ENCODE data around the gene CORO2A.

The CORO2A gene

DNA sequence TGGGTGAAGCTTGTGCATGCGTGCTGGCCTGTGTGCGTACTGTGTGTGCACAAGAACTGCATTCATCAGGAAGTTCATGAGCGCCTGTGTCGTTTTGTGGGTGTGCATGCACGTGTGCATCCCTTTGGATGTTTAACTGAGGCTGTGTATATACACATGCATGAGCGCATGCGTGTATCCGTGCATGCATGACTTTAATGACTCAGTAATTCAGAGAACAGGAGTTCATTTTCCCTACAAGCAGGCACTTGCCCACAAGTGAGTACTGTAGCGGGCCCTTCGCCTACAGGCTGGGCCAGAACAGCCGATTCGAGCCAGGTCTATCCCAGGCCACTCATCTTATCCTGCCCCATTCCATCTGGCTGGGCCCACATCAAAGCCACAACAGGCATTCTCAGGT is 29.8 kb downstream of the CORO2A start:
- DNase-seq: no peak

- no peak for DNase-seq
These were observed 30.6 kb downstream of the CORO2A start for GRCh38 chr9:98161851-98162250.

- no peak for DNase-seq
These were observed 32.6 kb downstream of the CORO2A start for GRCh38 chr9:98159790-98160189.

DNA sequence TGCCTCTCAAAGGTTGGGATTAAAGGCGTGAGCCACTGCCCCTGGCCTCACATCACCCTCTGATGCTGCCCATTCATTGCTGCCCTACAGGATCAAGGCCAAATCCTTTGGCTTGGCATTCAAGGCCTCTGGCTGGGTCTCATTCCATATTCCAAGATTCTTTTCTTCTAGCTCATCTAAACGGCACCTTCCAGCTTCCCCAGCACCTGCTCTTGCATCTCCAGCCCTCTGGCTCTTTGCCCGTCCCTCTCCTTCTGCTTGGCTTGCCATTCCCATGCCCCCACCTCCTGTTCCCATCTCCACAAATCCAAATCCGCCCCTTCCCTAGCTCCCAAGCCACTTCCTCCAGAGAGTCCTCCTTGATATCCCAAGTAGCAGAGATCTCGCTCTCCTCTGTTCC is 33.1 kb downstream of the CORO2A start:
- DNase-seq: no peak

DNA sequence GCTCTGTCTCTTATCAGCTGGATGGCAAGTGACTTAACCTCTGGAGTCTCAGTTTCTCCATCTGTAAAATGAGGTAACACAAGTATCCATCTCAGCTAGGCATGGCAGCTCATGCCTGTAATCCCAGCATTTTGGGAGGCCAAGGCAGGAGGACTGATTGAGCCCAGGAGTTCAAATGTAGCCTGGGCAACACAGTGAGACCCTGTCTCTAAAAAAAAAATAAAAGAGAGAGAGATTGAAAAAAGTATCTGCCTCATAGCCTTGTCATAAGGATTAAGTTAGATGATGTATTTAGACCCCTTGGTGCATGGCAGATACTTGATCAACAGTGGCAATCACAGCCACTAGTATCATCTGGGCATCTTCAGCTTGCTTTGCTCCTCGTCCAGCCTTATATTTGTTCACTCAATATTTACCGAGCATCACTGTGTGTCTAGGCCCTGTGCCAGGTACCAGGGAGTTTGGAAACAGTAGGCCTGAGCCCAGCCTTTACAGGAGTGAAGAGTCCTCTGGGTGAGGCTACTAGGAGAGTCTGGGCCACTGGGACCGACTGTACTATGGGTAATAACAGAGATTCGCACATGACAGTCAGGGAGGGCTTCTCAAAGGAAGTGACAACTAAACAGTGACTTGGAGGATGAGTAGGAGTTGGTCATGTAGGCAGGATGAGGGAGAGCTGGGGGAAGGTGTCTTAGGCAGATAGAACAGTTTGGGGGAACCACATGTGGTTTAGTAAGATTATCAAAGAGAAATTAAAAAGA is 34.2 kb downstream of the CORO2A start:
- DNase-seq: peak; percentile 10

- no peak for DNase-seq
These were observed 35.1 kb downstream of the CORO2A start for GRCh38 chr9:98157372-98157771.

DNA sequence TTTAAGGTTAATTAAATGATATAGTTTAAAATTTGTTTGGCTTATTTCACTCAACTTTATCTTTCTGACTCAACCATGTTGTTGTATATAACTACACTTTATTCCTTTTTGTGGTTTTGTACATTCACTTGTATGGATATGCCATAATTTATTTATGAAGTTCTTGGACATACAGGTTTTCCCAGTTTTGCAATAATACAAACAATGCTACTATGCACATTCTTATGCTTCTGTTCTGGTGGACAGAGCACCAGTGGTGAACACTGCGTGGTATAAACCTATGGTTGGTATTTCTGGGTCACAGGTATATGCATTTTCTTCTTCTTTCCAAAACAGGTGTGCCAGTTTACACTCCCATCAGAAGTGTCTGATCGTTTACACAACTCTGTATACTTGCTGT is 37.8 kb downstream of the CORO2A start:
- DNase-seq: no peak

DNA sequence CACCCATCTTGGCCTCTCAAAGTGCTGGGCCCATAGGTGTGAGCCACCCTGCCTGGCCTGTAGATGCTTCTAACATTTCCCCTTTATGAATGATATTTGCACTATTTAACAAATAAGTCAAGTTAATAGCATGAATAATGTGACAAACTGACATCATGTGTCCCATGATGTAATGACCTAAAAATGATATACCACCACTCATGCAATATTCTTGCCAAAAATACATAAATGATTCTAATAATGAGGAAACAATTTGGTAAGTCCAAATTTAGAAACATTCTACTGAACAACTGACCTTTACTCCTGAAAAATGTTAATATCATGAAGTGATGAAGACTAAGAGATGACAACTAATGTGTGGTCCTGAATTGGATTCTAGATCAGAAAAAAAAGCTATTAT is 39.9 kb downstream of the CORO2A start:
- peak; percentile 62 for DNase-seq

- peak; percentile 61 for DNase-seq
These were observed 41.7 kb downstream of the CORO2A start for GRCh38 chr9:98150721-98151120.

DNA sequence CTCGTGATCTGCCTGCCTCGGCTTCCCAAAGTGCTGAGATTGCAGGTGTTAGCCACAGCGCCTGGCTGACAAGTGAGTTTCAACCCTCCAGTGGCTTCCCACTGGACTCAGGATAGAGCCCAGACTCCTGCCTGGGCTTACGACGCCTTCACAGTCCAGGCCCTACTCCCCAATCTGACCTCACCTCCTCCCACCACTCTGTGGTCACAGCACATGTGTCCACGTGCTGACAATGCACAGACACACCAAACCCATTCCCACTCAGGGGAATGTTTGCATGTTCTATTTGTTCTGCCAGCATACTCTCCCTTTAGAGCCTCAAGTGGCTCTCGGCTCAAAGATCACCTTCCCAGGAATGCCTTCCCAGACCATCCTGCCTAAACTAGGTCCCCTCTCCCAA is 42.3 kb downstream of the CORO2A start:
- DNase-seq: peak; percentile 42

DNA sequence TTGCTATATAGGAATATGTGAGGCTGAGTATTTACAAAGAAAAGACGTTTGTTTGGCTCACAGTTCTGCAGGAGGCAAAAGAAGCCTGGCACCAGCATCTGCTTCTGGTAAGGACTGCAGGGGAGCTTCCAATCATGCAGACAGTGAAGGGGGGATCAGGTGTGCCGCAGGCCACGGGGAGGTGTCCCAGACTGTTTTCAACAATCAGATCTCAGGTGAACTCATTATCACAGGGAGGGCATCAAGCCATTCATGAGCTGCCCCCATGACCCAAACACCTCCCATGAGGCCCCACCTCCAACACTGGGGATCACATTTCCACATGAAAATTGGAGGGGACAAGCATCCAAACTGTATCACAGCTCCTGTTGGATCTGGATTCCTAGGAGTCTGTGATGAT is 43.0 kb downstream of the CORO2A start:
- DNase-seq: no peak

- no peak for DNase-seq
These were observed 44.0 kb downstream of the CORO2A start for GRCh38 chr9:98148486-98148885.

GRCh38 chr9:98147582-98147981 is 44.9 kb downstream of the CORO2A start:
- DNase-seq: no peak

GRCh38 chr9:98146101-98146991 is 46.1 kb downstream of the CORO2A start:
- DNase-seq: peak; percentile 81

DNA sequence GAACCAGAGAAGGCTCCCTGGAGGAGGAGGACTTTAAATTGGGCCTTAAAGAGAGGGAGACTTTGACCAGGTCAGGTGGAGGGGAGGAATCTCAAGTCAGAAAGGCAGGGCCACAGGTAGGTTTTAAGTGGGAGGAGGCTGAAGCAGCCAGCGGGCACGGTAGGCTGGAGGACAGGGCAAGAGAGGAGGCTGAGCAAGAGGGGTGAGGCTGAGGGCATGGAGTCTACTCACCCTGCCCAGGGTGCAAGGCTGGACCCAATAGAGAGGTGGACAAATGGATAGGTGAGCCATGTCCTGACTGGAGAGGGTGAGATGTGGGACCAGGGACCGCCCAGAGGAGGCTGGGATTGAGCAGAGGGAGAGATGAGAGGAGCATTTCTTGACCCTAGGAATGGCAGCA is 47.8 kb downstream of the CORO2A start:
- DNase-seq: no peak

DNA sequence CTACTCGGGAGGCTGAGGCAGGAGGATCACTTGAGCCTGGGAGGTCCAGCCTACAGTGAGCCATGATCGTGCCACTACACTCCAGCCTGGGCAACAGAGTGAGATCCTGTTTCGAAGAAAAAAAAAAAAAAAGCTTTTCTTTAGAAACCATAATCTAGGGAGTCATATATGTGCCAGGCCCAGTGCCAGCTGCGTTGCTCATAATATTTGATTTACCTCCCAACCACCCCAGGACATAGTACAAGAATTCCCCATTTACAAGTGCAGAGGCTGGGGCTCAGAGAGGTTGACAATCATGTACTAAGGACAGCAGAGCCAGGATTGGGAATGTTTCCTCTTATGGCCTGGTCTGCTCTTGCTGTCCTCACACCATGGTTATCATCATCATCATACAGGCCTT is 48.4 kb downstream of the CORO2A start:
- DNase-seq: no peak

DNA sequence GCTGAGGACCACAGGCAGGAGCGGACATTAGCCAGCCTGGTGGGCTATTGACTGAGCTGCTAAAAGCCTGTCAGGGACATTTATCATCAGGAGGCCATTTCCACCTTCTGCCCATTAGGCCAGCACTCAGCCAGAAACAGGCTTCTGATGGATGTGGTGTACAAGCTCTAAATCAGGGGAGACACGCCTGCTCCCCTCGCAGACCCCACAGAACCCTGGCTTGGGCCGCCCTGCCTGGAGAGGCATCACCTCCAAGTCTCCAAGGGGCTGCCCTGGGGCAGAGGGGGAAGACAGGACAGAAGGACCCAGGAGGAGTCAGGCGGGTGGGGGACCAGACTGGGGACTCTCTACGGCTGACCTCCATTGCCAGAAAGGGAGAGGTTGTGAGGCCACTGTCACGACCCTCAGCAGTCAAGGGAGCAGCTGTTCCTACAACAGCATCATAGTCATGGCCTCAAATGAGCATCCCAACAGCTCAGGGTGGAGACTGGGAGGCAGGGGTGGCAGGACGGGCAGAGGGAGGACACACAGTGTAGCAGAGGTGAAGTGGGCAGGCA is 49.4 kb downstream of the CORO2A start:
- DNase-seq: no peak

DNA sequence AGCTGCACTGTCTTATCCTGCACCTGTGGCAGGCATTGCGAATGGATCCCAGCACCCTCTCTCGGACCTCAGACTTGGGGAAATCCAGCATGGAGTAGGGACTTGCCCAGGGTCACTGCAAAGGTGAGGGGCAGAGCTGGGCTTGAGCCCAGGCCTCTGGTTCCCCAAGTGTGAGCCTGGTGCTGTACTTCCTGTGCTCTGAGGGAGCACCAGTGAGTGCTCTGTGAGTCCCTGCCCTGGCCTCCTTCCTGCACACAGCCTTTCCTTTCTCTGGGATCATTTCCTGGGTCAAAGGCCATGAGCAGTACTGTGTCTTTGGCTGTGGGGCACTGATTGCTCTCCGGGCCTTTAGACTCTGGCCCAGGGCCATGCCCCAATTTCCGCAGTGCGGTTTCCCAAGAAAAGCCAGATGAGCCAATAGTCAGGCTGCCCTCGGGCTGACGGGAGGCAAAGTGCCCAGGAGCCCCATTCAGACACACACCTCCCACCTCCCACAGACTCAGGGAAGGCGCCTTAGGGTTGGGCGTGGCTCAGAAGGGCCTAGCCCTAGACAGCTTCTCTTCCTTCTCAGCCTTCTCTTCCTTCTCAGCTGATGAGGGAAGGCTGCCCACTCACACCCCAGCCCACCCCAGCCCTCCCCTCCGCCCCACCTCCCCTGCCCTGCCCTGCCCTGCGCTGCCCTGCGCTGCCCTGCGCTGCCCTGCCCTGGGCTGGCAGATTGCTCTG is 50.1 kb downstream of the CORO2A start:
- peak; percentile 53 for DNase-seq

GRCh38 chr9:98140503-98140902 is 51.9 kb downstream of the CORO2A start:
- no peak for DNase-seq

- DNase-seq: no peak
These were observed 55.9 kb downstream of the CORO2A start for GRCh38 chr9:98136489-98136888.

- no peak for DNase-seq
These were observed 56.5 kb downstream of the CORO2A start for GRCh38 chr9:98135938-98136337.

- no peak for DNase-seq
These were observed 56.9 kb downstream of the CORO2A start for GRCh38 chr9:98135558-98135934.

All from inflammatory macrophage treated with lipopolysaccharide for 4 hours (primary cell).